ENCODE results near the gene WDR83. TPM values are rescaled to one million over a fixed set of nuclear protein-coding genes. Genes with fewer than 3 reads are reported as not detected.

The WDR83 gene
- total RNA-seq, 1 experiment from 2014 or later: 19.4 TPM

- no peak overlapping the region for H3K4me3 ChIP-seq (ENCODE audit: low read depth, low read length, poor library complexity, severe bottlenecking)
- H3K9me3 ChIP-seq (ENCODE audit: low read depth, low read length, poor library complexity, severe bottlenecking): no peaks in the 10 kb centered on the region
- POLR2A ChIA-PET (ENCODE audit: low non-redundant PET): no interaction called here
- DNase-seq (ENCODE audit: low spot score): no peak
- intact Hi-C loops (cut with micrococcal nuclease; ENCODE audit: unreplicated experiment): no loop called here
- TF ChIP-seq CTCF (conservative IDR thresholded peaks at IDR 0.05; ENCODE audit: low read depth, low read length): no peak
- TF ChIP-seq EZH2 (IDR thresholded peaks at IDR 0.05; ENCODE audit: borderline replicate concordance, low read depth, low read length, poor library complexity, severe bottlenecking): no peak
- BruUV-seq (replicated peaks): no TSS peak
- peaks cover 4% of the 10 kb centered on the region for H3K4me1 ChIP-seq (ENCODE audit: insufficient read depth, low read length, poor library complexity, severe bottlenecking)
- CTCF ChIA-PET: interaction anchor here (0.7 kb wide), 1 partner anchor 21 kb away, joined by 3 read pairs; no protein-coding TSS in a partner anchor
- no peak overlapping the region for H3K27ac ChIP-seq (ENCODE audit: low read depth, low read length, poor library complexity, severe bottlenecking)
- peaks cover 14% of the 10 kb centered on the region for H3K36me3 ChIP-seq (ENCODE audit: insufficient read depth, low read length, poor library complexity, severe bottlenecking)
- no peaks in the 10 kb centered on the region for H3K27me3 ChIP-seq (replicated peaks; ENCODE audit: insufficient read depth, low read depth, low read length, poor library complexity)
These were observed 5.6 kb upstream of the WDR83 start for GRCh38 chr19:12660980-12661379.

- Histone ChIP-seq H3K9me3 (ENCODE audit: low read depth, low read length, poor library complexity, severe bottlenecking) (no peaks in the 10 kb centered on the region), H3K36me3 (ENCODE audit: insufficient read depth, low read length, poor library complexity, severe bottlenecking) (peaks cover 8% of the 10 kb centered on the region), H3K27ac (ENCODE audit: low read depth, low read length, poor library complexity, severe bottlenecking) (no peak overlapping the region), H3K27me3 (replicated peaks; ENCODE audit: insufficient read depth, low read depth, low read length, poor library complexity) (no peaks in the 10 kb centered on the region), H3K4me3 (ENCODE audit: low read depth, low read length, poor library complexity, severe bottlenecking) (no peak overlapping the region), H3K4me1 (ENCODE audit: insufficient read depth, low read length, poor library complexity, severe bottlenecking) (peaks cover 14% of the 10 kb centered on the region)
- TF ChIP-seq CTCF (conservative IDR thresholded peaks at IDR 0.05; ENCODE audit: low read depth, low read length) (no peak), EZH2 (IDR thresholded peaks at IDR 0.05; ENCODE audit: borderline replicate concordance, low read depth, low read length, poor library complexity, severe bottlenecking) (no peak)
- intact Hi-C loops (cut with micrococcal nuclease; ENCODE audit: unreplicated experiment): no loop called here
- BruUV-seq (replicated peaks): no TSS peak
- CTCF ChIA-PET: no interaction called here
- POLR2A ChIA-PET (ENCODE audit: low non-redundant PET): no interaction called here
- DNase-seq (ENCODE audit: low spot score): peak; percentile 43
These were observed 2.0 kb upstream of the WDR83 start for GRCh38 chr19:12664406-12665280.

- DNase-seq (ENCODE audit: low spot score): no peak
- ChIA-PET POLR2A (ENCODE audit: low non-redundant PET) (no interaction called here), CTCF (no interaction called here)
- no peak for TF ChIP-seq CTCF (conservative IDR thresholded peaks at IDR 0.05; ENCODE audit: low read depth, low read length)
- TF ChIP-seq EZH2 (IDR thresholded peaks at IDR 0.05; ENCODE audit: borderline replicate concordance, low read depth, low read length, poor library complexity, severe bottlenecking): no peak
- intact Hi-C loops (cut with micrococcal nuclease; ENCODE audit: unreplicated experiment): no loop called here
- H3K4me3 ChIP-seq (ENCODE audit: low read depth, low read length, poor library complexity, severe bottlenecking): no peak overlapping the region
- peaks cover 8% of the 10 kb centered on the region for H3K36me3 ChIP-seq (ENCODE audit: insufficient read depth, low read length, poor library complexity, severe bottlenecking)
- no TSS peak for BruUV-seq (replicated peaks)
- H3K4me1 ChIP-seq (ENCODE audit: insufficient read depth, low read length, poor library complexity, severe bottlenecking): peaks cover 14% of the 10 kb centered on the region
- H3K27ac ChIP-seq (ENCODE audit: low read depth, low read length, poor library complexity, severe bottlenecking): no peak overlapping the region
- H3K27me3 ChIP-seq (replicated peaks; ENCODE audit: insufficient read depth, low read depth, low read length, poor library complexity): no peaks in the 10 kb centered on the region
- no peaks in the 10 kb centered on the region for H3K9me3 ChIP-seq (ENCODE audit: low read depth, low read length, poor library complexity, severe bottlenecking)
These were observed 1.4 kb upstream of the WDR83 start for GRCh38 chr19:12665281-12665573.

Data from A673 (cell line).